GM18907 (cell line): ENCODE measurements around the gene C1QTNF2.
"Not testable (repeated sequence)": the region's sequence is repeated elsewhere in the genome, so short reads cannot be mapped to it uniquely, and the experiment has no call there.

ENCODE experiments used
- ATAC-seq: cut with Tn5 transposase; IDR thresholded peaks from one replicate; pipeline ENCODE4 v1.9.1; 2021; ENCODE audit warnings: mild to moderate bottlenecking, moderate library complexity; ENCODE audit not compliant: unreplicated experiment

C1QTNF2 gene

DNA sequence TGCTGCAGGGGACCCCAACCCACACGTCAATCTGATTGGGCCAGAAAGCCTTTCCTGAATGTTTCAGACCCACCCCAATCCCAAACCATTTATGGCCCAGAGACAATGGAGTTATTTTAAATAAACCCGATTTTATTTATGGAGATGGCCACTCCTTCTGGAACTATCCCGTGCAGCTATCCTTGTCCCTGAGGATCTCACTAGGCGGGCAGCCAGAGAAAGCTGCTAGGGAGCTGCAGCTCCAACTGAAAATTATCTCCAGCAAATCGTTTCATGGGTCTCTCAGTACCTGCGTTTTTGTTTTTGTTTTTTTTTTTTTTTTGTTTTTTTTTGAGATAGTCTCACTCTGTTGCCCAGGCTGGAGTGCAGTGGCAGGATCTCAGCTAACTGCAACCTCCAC is 23.0 kb downstream of the C1QTNF2 start:
- no peak for ATAC-seq

DNA sequence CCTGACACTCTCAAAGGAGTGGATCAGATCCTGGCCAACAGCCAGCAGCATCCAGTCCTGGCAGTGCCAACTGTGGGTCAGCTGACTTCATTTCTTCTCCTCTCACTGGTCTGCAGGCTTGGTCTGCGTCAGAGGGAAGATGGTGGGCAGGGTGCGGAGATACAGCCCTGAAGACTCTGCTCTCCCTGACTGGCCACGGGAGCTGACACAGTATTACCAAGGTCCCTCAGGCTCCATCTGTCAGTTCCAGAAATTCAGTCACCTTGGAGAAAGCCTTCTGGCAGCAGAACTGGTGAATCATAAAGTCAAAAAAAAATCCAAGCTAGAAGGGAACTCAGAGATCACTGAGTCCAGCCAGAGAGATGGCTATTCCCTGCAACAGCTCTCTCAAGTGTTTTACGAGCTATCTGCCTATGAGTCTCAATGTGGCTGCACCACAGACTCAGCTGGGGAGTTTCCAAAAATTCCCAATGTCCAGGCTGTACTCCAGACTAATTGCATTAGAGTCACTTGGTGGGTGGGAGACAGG is 27.9 kb downstream of the C1QTNF2 start:
- no peak for ATAC-seq

DNA sequence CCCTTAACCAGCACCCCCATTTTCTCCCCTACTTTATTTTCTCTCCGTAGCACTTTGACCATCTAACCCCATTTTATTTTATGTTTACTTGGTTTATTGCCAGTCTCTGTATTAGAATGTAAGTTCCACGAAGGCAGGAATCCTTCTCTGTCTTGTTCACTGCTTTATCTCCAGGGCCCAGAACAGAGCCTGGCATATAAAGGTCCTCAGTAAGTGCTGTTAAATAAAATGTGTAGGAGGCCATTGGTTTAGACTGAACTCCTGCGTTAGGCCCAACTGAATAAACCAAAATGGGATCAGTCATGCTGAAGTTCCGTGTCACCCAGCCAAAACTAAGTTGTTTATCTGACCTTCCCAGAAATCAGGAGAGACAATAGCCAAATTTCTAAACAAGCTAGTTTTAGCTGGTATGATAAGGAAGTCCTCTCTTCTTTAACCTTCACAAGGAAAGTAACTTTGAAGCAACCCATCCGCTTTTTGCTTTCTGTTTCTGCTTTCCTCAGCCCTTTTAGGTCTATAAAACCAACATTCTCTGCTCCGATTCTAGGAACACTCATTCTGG is 29.0 kb downstream of the C1QTNF2 start:
- no peak for ATAC-seq

DNA sequence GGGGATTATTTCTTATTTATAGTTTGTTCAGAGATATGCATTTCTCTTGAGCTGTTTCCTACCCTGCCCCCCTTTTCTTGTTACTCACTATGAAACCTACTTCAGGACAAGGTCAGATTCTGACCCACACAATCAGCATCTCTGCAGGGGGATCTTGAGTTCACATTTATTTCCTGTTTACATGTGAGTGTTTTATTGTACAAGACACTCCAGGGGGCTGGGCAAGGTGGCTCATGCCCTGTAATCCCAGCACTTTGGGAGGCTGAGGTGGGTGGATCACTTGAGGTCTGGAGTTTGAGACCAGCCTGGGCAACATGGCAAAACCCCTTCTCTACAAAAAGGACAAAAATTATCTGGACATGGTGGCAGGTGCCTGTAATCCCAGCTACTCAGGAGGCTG is 29.9 kb downstream of the C1QTNF2 start:
- ATAC-seq: not testable (repeated sequence)

DNA sequence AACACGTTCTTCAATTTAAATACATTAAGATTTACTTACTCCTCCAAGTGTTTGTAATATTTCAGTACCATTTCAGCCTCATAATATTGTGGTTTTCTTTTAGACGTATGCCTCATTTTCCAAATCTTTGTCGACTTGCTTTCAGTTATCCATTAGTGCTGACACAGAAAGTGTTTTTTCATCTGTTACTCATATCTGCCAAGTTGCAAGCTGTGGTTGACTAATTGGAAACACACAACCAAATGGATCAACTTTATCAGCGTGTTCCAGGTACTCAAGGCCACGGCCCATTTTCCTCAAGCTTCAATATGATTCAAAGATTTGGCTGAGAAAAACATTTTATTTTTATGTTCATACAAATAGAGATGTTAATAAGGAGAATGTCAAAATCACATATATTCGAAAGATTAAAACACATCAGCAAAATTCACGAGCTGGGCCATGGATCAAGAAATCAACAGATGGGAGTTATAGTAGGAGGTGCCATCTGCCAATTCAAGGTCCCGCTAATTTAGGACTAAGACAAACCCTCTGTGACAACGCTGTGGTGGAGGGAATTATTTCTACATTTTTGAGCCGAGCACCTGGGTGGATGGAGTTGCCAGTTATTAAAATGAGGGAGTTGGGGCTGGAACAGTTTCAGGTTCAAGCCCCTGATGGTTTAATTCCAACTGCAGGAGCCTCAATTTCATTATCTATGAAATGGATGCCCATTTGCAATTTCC is 30.9 kb downstream of the C1QTNF2 start:
- no peak for ATAC-seq

DNA sequence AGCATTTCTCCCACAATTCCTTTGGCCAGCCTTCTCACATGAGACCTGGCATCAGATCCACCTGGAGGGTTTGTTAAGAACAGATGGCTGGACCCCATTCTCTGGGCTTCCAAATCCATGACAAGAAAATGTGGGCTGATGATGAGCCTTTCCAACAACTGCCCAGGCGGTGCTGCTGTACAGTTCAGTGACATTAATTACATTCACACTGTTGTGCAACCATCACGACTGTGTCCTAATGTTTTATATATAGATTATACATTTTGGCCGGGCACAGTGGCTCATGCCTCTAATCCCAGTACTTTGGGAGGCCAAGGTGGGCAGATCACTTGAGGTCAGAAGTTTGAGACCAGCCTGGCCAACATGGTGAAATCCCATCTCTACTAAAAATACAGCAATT is 35.7 kb downstream of the C1QTNF2 start:
- not testable (repeated sequence) for ATAC-seq

DNA sequence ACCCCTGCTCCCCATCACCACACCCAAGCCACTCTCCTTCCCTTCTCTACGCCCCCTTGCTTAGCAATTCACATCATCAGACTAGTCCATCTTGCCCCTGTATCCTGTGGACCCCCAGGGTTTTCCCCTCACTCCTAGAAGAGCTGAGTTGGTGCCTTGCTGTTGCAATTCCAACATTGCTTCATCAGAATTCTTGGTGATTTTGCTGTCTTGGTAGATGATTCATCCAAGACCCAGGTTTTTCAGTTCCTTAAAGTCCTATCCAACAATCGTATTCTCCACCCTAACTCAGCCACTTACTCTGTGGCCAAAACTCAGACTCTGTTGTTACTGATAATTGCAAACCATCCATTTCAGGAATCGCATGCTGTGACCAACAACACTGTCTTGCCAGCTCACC is 36.7 kb downstream of the C1QTNF2 start:
- ATAC-seq: no peak

DNA sequence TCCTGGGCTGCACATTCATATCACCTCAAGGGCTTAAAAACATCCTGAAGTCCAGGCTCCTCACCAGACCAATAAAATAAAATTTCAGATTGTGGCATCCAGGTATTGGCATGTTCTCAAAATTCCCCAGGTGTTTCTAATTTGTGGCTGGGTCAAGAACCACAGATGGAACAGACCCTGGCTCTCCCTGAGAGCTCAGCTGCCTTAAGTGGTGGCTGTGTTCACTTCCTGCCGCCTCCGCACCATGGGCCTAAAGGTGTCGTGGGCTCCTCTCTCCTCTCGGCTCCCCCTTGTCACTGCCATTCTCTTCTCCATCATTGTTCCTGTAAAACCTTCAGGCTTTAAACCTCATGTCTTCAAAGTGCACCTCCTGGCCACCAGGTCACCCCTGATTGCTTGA is 40.2 kb downstream of the C1QTNF2 start:
- ATAC-seq: no peak

DNA sequence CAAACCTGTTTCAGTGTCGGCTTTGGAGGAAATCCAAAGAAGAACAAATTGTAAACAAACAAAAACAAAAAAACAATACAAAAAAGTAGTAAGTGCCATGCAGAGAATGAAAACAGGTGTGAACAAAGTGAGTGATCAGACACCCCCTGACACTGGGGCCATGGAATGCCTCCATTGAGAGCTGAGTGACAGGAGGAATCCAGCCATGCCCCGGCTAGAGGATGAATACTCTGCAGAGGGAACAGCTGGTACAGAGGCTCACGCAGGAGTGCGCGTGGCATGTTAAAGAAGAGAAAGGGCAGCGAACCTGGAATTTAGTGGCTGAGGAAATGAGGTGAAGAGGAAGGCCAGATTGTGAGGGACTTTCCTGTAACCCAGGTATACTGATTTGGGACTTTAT is 42.6 kb downstream of the C1QTNF2 start:
- no peak for ATAC-seq

DNA sequence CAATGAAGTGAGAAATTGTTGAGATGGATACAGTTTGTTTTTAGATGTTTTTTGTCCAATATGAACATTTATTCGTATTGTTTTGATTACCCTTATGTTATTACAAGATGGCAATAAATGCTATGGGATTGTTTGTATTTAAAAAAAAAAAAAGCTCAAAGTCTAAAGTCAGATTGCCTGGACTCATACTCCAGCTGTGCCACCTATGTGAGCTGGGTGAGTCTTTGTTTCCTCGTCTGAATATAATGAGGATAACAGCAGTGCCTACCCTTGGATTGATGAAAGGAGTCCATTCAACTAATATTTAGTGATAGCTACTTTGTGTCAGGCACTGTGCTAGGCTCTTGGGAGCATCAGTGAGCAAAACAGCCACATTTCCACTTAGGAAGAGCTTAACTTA is 43.4 kb downstream of the C1QTNF2 start:
- ATAC-seq: no peak

DNA sequence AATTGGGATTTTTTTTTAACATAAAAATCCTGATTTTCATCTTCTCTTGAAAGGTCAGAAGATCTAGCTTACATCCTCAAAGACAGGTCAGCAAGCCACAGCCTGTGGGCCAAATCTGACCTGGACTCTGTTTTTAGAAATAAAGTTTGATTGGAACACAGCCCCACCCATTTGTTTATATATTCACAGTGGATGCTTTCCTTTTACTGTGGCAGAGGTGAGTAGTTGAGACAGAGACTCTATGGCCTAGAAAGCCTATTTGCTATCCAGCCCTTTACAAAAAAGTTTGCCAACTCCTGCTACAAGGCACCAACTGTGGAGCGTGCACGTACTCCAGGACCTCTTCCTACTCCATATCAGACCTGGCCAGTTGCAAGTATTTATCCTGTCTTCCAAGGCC is 44.7 kb downstream of the C1QTNF2 start:
- ATAC-seq: no peak

DNA sequence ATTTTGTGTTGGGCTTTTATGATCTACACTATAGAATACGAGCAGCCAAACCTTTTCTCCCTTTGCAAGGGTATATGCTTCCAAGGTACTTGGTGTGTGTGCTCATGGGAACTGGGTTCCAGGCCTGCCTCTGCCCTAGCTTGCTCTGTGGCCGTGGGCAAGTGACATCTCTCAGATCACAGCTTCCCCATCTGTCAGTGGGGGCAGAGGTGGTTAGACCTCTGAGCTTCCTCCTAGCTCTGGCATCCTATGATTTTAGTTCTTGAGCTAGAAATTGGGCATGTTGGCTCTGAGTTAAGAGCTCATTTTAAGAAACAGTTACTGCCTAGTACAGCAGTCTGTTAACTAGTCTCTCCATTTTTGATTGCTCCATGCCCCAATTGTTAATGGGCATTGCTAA is 45.5 kb downstream of the C1QTNF2 start:
- no peak for ATAC-seq

DNA sequence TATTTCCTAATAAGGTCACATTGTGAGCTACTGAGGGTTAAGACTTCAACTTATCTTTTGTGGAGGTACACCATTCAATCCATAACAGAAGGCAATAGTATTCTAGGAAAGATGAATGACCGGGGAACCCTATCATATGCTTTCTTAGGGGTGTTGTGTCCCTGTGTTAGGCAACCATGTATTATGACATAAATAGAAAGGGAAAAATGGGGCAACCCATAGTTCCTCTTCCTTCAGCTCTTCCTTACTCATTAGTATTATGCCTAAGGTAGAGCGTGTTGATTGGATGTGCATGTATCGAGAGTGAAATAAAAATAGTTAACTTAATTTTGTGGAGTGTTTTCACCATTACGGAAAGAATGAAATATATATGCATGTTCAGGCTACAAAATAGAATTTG is 52.0 kb downstream of the C1QTNF2 start:
- no peak for ATAC-seq

DNA sequence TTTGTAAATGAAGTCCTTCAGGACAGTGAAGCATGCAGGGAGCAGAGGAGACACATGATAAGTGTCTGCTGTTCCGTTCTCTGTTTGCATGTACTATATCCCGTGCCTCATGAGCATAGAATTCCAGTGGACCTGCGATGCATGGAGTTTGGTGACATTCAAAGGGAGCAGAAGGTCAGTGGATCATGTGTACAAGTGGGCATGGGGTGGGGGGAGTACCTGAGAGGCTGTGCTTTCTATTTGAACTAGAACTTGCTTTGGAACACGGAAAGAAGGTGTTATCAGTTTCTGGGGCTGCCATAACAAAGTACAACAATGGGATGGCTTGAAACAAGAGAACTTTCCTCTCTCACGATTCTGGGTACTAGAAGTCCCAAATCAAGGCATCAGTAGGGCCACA is 53.0 kb downstream of the C1QTNF2 start:
- ATAC-seq: no peak

DNA sequence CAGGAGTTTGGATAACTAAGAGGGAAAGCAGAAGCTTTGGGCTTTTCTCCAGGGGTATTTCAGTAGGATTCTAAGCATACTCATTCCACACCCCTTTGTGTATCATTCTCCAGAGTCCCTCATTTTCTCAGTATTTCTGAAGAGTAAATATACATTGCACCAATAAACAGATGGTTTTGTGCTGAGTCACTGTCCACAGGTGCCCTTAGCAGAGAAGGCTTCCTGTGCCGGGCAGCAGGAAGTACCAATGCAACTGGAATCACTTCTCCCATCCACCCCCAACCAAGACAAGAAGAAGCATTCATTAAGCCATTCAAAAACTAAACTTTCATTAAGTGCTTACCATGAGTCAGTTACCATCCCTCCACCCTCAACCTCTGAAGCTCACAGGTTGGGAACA is 54.5 kb downstream of the C1QTNF2 start:
- no peak for ATAC-seq

DNA sequence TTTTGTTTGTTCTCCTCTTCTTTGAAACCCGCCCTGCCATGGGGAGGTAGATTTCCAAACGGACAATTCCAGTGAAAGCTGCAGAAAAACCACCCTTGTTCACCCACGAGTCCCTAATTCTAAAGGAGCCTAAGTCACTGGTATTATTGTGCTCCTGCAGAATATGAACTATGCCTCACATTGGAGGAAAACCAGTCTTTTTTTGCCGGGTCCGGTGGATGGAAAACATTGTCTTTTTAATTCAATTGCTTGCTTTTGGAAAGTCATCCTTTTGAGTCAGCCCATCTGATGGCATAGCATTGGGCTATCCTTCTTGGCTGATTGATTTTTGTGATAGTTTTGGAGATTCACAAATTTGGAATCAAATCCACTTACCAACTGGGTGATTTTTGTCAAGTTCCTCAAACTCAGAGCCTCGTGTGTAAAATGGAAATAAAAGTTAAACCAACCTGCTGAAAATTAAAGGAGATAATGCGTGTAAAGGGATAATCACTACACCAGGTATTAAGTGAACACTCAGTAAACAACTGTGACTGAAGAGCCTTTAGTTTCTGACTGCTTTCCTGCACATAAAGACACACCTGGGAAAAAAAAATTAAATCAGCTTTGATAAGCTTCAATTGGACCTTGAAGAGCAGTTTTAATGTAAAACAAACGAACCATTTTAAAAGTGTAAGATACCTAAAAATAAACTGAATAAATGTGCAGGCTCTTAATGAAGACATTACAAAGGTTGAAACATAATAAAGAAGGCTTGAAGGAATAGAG is 57.3 kb downstream of the C1QTNF2 start:
- no peak for ATAC-seq

DNA sequence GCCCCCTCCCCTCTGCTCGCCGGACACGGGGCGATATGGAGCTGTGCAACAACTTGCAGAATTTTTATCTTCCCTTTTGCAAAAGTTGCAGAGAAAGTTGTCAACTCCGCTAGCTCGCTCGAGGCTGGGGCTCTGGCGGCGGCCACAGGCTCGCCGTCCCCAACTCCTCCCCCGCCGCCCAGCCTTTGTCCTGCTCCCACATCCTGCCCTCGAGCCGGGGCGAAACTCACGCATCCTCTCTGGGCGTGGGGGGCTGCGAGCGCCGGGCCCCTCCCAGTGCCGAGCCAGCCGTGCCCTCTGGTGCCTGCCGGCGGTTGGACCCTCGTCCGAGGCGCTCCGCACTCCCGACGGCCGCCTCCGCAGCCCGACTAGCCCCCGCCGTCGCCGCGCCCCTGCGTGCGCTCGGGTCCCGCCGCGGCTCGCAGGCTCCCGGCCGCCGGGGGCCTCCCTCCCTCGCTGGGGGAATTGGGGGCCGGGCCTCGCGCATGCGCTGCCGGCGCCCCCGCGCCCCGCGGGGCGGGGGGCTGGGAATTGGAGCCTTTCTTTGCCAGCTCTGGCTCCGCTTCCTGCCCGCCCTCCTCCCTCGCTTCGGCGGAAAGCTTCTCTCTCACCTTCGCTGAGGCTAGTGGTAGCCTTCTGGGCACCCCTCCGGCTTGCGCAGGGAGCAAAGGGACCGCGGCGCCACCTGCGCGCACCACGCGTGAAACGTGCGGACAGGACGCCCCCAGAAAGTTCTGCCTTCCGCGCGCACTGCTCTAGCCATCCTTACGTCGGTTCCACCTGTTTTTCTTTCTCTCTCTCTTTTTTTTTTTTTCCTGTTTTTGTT is 58.1 kb downstream of the C1QTNF2 start, which contains the start of gene CCNJL:
TSS of gene CCNJL (minus strand) at position 431 of the 826 bp plus-strand sequence. CDS start 641 bp downstream, outside the sequence.
- ATAC-seq: peak; percentile 69

DNA sequence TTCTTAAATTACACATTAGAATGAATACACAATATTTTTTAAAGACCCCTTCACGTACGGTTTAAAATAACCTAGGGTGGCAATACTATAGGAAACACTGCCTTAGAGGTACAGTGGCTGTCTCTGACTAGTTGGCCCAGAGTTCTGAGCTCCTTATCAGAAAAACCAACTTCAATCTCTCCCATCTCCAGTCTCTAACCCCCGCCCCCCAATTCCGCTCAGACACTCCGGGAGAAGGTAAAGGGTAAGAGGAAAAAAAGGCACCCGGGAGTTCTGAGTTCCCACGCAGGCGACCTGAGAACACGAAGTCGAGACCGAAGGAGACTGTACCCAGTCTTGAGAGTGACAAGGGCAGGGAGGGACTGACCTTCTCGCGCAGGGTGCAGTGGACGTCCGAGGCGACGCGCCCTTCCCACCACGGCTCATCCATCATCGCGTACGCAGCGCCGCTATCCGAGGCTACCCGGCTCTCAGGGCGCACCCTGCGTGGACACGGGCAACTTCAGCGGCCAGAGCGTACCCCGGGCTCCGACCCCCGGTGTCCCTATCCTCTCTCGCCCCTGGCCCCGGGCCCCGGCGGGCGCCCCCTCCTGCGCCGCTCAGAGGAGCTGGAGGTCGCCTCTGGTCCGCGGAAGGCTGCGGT is 58.8 kb downstream of the C1QTNF2 start:
- ATAC-seq: peak; percentile 16

DNA sequence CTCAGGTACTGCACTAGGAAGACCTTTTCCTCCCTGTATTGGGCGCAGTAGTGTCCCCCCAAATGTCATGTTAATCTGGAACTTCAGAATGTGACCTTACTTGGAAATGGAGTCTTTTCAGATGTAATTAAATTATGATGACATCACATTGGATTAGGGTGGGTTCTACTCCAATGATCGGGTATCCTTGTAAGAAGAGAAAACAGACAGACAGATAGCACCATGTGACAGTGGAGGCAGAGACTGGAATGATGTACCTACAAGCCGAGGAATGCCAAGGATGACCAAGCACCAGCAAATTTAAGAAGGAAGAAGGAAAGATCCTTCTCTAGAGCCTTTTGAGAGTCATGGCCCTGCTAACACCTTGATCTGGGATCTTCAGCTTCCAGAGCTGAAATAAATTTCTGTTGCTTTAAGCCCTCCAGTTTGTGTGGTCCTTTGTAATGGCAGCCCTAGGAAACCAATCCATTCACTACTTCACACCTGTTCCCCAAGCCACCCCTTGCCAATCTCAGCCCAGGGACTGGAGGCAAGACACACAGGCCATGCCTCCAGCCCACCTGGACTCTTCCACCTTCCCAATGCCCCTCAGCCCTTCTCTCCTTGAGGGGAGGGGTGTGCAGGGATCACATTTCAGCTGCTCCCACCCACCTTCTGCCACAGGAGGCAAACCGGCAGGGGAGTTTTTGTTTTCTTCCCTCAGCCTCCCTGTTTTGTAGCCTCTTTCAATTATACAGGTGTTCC is 59.7 kb downstream of the C1QTNF2 start:
- no peak for ATAC-seq

DNA sequence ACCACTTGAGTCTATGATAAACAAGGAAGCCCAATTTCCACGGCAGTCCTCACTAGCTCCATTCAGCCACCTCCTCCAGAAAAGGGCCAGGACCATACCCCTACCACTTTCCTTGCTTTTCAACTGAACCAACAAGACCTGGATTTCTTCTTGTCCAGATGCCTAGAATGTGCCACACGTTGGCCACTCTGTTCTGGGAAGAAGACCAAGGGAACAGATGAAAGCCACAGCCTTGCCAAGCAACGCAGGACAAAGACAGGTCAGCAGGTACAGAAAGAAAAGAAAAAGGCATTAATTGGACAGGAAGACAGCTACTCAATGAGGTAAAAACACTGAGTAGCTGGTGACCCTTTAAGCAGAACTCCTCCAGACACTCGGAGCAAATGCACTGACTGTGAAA is 60.3 kb downstream of the C1QTNF2 start:
- no peak for ATAC-seq
